ENCODE measurements around the gene MSANTD1. TPM values are rescaled to one million over a fixed set of nuclear protein-coding genes. Genes with fewer than 3 reads are reported as not detected.

The MSANTD1 gene
- polyA plus RNA-seq, 1 of the 3 experiments (the other 2 are of a cell fraction) = 0.15 TPM

DNA sequence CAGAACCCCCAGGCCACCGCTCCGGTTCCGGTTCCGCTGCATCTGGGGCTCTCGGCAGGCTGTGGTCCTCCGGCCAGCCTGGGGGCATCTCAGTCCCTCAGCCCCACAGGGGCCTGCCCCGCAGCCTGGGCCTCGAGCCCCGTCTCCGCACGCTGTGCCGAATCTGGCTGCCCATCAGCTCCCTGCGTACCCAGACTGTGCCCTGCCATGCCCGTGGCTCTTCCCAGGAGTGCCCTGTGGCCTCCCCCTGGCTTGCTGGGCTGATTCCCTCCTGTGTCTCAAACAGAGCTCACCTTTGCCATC, 830 bp upstream of the MSANTD1 start:
- Histone ChIP-seq H3K27me3 (ENCODE audit: insufficient read depth) (no peaks in the 10 kb centered on the region), H3K4me2 (no peak overlapping the region), H3K79me2 (ENCODE audit: insufficient read depth) (no peaks in the 10 kb centered on the region), H3K9me2 (no peaks in the 10 kb centered on the region), H2AFZ (ENCODE audit: low read depth) (no peak overlapping the region), H3K4me1 (ENCODE audit: control insufficient read depth in 1 of 2, insufficient read depth in 2 of 2, low read depth in 1 of 2, low read length in 1 of 2) (peaks cover 0 to 9% of the 10 kb centered on the region in 2 experiments; a peak in 1 of 4 replicates), H4K20me1 (ENCODE audit: insufficient read depth) (no peaks in the 10 kb centered on the region), H3K27ac (ENCODE audit: low read depth in 2 of 2, low read length in 1 of 2) (no peak overlapping the region), H3K9ac (no peak overlapping the region), H3F3A (replicated peaks; ENCODE audit: insufficient read depth) (no peaks in the 10 kb centered on the region), H3K36me3 (replicated peaks in 1 of 2; ENCODE audit: control insufficient read depth in 1 of 2, insufficient read depth in 2 of 2, low read length in 1 of 2) (peaks cover 0 to 4% of the 10 kb centered on the region in 2 experiments), H3K4me3 (ENCODE audit: low read depth in 2 of 2, low read length in 1 of 2) (no peak overlapping the region), H3K9me3 (no peaks in the 10 kb centered on the region)
- no peak for DNase-seq
- no CpG with 5 or more reads among the region's 14 CpGs for WGBS (ENCODE audit: low lambda C conversion rate)
- ChIA-PET CTCF (interaction anchor here (1.1 to 1.3 kb wide), 2 partner anchors 13 to 232 kb away, joined by 3 read pairs; no protein-coding TSS in a partner anchor), POLR2A (no interaction called here)
- TF ChIP-seq, protein P1, sequence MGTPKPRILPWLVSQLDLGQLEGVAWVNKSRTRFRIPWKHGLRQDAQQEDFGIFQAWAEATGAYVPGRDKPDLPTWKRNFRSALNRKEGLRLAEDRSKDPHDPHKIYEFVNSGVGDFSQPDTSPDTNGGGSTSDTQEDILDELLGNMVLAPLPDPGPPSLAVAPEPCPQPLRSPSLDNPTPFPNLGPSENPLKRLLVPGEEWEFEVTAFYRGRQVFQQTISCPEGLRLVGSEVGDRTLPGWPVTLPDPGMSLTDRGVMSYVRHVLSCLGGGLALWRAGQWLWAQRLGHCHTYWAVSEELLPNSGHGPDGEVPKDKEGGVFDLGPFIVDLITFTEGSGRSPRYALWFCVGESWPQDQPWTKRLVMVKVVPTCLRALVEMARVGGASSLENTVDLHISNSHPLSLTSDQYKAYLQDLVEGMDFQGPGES (IDR thresholded peaks at IDR 0.05; ENCODE audit: low read depth, low read length) = no peak
- TF ChIP-seq RFX5 (IDR thresholded peaks at IDR 0.05; ENCODE audit: low read length) (no peak), FOXM1 (IDR thresholded peaks at IDR 0.05; ENCODE audit: low read depth) (no peak), FOXJ3 (CRISPR knock-in tag; IDR thresholded peaks at IDR 0.05) (no peak), RCOR1 (IDR thresholded peaks at IDR 0.05; ENCODE audit: low read length) (no peak), POLR2AphosphoS5 (IDR thresholded peaks at IDR 0.05; ENCODE audit: low read depth, low read length) (no peak), RAD21 (IDR thresholded peaks at IDR 0.05; ENCODE audit: low read length) (no peak), GABPA (IDR thresholded peaks at IDR 0.05; ENCODE audit: low read depth) (no peak), CHD2 (IDR thresholded peaks at IDR 0.05; ENCODE audit: low read length, partially characterized antibody) (no peak), TEAD4 (IDR thresholded peaks at IDR 0.05; ENCODE audit: borderline replicate concordance, insufficient read depth) (no peak), EP300 (IDR thresholded peaks at IDR 0.05; ENCODE audit: borderline replicate concordance in 1 of 2, low read depth in 1 of 2, low read length in 1 of 2) (no peak), TAF1 (IDR thresholded peaks at IDR 0.05; ENCODE audit: borderline replicate concordance, low read depth, low read length) (no peak), ELF1 (IDR thresholded peaks at IDR 0.05) (no peak), SMC3 (IDR thresholded peaks at IDR 0.05; ENCODE audit: low read depth, low read length) (no peak)
- TF ChIP-seq, protein P2, sequence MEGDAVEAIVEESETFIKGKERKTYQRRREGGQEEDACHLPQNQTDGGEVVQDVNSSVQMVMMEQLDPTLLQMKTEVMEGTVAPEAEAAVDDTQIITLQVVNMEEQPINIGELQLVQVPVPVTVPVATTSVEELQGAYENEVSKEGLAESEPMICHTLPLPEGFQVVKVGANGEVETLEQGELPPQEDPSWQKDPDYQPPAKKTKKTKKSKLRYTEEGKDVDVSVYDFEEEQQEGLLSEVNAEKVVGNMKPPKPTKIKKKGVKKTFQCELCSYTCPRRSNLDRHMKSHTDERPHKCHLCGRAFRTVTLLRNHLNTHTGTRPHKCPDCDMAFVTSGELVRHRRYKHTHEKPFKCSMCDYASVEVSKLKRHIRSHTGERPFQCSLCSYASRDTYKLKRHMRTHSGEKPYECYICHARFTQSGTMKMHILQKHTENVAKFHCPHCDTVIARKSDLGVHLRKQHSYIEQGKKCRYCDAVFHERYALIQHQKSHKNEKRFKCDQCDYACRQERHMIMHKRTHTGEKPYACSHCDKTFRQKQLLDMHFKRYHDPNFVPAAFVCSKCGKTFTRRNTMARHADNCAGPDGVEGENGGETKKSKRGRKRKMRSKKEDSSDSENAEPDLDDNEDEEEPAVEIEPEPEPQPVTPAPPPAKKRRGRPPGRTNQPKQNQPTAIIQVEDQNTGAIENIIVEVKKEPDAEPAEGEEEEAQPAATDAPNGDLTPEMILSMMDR (IDR thresholded peaks at IDR 0.05) = no peak
- TF ChIP-seq, protein P3, sequence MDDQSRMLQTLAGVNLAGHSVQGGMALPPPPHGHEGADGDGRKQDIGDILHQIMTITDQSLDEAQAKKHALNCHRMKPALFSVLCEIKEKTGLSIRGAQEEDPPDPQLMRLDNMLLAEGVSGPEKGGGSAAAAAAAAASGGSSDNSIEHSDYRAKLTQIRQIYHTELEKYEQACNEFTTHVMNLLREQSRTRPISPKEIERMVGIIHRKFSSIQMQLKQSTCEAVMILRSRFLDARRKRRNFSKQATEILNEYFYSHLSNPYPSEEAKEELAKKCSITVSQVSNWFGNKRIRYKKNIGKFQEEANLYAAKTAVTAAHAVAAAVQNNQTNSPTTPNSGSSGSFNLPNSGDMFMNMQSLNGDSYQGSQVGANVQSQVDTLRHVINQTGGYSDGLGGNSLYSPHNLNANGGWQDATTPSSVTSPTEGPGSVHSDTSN (IDR thresholded peaks at IDR 0.05) = no peak
- TF ChIP-seq, protein P4, sequence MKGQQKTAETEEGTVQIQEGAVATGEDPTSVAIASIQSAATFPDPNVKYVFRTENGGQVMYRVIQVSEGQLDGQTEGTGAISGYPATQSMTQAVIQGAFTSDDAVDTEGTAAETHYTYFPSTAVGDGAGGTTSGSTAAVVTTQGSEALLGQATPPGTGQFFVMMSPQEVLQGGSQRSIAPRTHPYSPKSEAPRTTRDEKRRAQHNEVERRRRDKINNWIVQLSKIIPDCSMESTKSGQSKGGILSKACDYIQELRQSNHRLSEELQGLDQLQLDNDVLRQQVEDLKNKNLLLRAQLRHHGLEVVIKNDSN (IDR thresholded peaks at IDR 0.05; ENCODE audit: borderline replicate concordance, low read depth) = no peak
- TF ChIP-seq, protein P5, sequence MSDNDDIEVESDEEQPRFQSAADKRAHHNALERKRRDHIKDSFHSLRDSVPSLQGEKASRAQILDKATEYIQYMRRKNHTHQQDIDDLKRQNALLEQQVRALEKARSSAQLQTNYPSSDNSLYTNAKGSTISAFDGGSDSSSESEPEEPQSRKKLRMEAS (IDR thresholded peaks at IDR 0.05; ENCODE audit: low read depth) = no peak
- TF ChIP-seq, protein P6, sequence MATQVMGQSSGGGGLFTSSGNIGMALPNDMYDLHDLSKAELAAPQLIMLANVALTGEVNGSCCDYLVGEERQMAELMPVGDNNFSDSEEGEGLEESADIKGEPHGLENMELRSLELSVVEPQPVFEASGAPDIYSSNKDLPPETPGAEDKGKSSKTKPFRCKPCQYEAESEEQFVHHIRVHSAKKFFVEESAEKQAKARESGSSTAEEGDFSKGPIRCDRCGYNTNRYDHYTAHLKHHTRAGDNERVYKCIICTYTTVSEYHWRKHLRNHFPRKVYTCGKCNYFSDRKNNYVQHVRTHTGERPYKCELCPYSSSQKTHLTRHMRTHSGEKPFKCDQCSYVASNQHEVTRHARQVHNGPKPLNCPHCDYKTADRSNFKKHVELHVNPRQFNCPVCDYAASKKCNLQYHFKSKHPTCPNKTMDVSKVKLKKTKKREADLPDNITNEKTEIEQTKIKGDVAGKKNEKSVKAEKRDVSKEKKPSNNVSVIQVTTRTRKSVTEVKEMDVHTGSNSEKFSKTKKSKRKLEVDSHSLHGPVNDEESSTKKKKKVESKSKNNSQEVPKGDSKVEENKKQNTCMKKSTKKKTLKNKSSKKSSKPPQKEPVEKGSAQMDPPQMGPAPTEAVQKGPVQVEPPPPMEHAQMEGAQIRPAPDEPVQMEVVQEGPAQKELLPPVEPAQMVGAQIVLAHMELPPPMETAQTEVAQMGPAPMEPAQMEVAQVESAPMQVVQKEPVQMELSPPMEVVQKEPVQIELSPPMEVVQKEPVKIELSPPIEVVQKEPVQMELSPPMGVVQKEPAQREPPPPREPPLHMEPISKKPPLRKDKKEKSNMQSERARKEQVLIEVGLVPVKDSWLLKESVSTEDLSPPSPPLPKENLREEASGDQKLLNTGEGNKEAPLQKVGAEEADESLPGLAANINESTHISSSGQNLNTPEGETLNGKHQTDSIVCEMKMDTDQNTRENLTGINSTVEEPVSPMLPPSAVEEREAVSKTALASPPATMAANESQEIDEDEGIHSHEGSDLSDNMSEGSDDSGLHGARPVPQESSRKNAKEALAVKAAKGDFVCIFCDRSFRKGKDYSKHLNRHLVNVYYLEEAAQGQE (IDR thresholded peaks at IDR 0.05; ENCODE audit: low read depth, low read length) = no peak
